K562 (cell line): ENCODE data around the gene RUNDC3A. TPM values are rescaled to one million over a fixed set of nuclear protein-coding genes. Genes with fewer than 3 reads are reported as not detected.

Source experiments
- ELF4 ChIP-seq: fragments of 450-650 bp; formaldehyde crosslinking; IDR thresholded peaks from 2 replicates; pipeline ENCODE4 v1.4.0; 2022; ENCODE audit warnings: missing genetic modification characterization
- EP400 ChIP-seq: fragments of 450-650 bp; IDR thresholded peaks from 2 replicates; pipeline ENCODE4 v1.6.1; 2017; ENCODE audit warnings: antibody characterized with exemption, mild to moderate bottlenecking, moderate library complexity
- ETS2 ChIP-seq: IDR thresholded peaks from 2 replicates; pipeline ENCODE4 v1.6.1; 2016; ENCODE audit warnings: borderline replicate concordance, missing genetic modification characterization, mild to moderate bottlenecking, moderate library complexity, missing compliant biosample characterization; ENCODE audit not compliant: poor library complexity, severe bottlenecking
- KDM1A ChIP-seq, 2 experiments: fragments of 450-650 bp; IDR thresholded peaks; 2 replicates each; pipeline ENCODE4 v1.6.1; 2016; ENCODE audit warnings: mild to moderate bottlenecking in 2 of 2
- KDM4B ChIP-seq, 2 experiments: fragments of 450-650 bp in 1 of 2; sonication (generic) in 1 of 2; IDR thresholded peaks; 2 replicates each; pipeline ENCODE4 v1.6.1; 2016 to 2017; ENCODE audit warnings: borderline replicate concordance in 2 of 2, antibody characterized with exemption in 1 of 2, low read depth in 1 of 2, mild to moderate bottlenecking in 1 of 2
- PHB ChIP-seq: fragments of 250-450 bp; sonication (Bioruptor Pico); IDR thresholded peaks from 2 replicates; pipeline ENCODE4 v1.5.0; 2021
- PTRF ChIP-seq: fragments of 450-650 bp; IDR thresholded peaks from 2 replicates; pipeline ENCODE4 v1.6.1; 2016; ENCODE audit warnings: mild to moderate bottlenecking, missing genetic modification characterization, missing compliant biosample characterization
- TBL1XR1 ChIP-seq, 2 experiments: IDR thresholded peaks; 2 replicates each; pipeline ENCODE4 v1.6.1; 2012; ENCODE audit warnings: improper control_type of control experiment in 2 of 2, low read length in 2 of 2, mild to moderate bottlenecking in 1 of 2
- ZNF12 ChIP-seq: sonication (generic); formaldehyde crosslinking; IDR thresholded peaks from 2 replicates; pipeline ENCODE4 v1.4.0; 2020; ENCODE audit warnings: mild to moderate bottlenecking, missing genetic modification reagents
- ZNF24 ChIP-seq: fragments of 450-650 bp; IDR thresholded peaks from 2 replicates; pipeline ENCODE4 v1.6.1; 2016
- ZNF3 ChIP-seq: fragments of 250-450 bp; sonication (Bioruptor Pico); IDR thresholded peaks from 2 replicates; pipeline ENCODE4 v1.5.0; 2021; ENCODE audit warnings: mild to moderate bottlenecking, moderate library complexity
- ZNF384 ChIP-seq: IDR thresholded peaks from 2 replicates; pipeline ENCODE4 v1.6.1; 2012; ENCODE audit warnings: low read depth, low read length, improper control_type of control experiment
- ZNF584 ChIP-seq: fragments of 200-800 bp; sonication (Bioruptor generic); IDR thresholded peaks from 2 replicates; pipeline ENCODE4 v1.6.1; 2016; ENCODE audit warnings: low read depth, mild to moderate bottlenecking, missing genetic modification characterization, missing compliant biosample characterization
- polyA plus RNA-seq, 8 experiments: library from polyadenylated mRNA; depleted of rRNA in 4 of 8; stranded (reverse) in 5 of 8; unstranded in 3 of 8; fragments of >200 nt; fragmentation: Nextera tagmentation in 2 of 8; fragmentation: Illumina TruSeq in 1 of 8; extraction: Ambion mirVana in 2 of 8; extraction: Trizol in 1 of 8; gene quantifications; 2 replicates each; pipeline versions ENCODE4 v1.2.1 to v1.2.3, GENCODE V29; 2011 to 2014; ENCODE audit warnings: inconsistent platforms in 1 of 8, missing spikeins in 1 of 8
- total RNA-seq, 7 experiments: library from RNA; depleted of rRNA in 6 of 7; stranded (reverse); fragments of >200 nt in 6 of 7; fragmentation: Illumina TruSeq in 2 of 7; extraction: Trizol in 2 of 7; gene quantifications; 2 replicates each; pipeline versions ENCODE4 v1.2.1 to v1.2.3, GENCODE V29; 2011 to 2021; ENCODE audit warnings: low replicate concordance in 1 of 7
- TF ChIP-seq, protein P1 (sequence below): sonication (generic); formaldehyde crosslinking; IDR thresholded peaks from 2 replicates; pipeline ENCODE4 v1.8.0; 2023; ENCODE audit warnings: missing genetic modification reagents, mild to moderate bottlenecking, borderline replicate concordance
- TF ChIP-seq, protein P2 (sequence below): sonication (generic); formaldehyde crosslinking; IDR thresholded peaks from 2 replicates; pipeline ENCODE4 v1.8.1; 2023; ENCODE audit warnings: mild to moderate bottlenecking, missing genetic modification reagents, moderate library complexity
- TF ChIP-seq, protein P3 (sequence below): sonication (generic); formaldehyde crosslinking; IDR thresholded peaks from 2 replicates; pipeline ENCODE4 v1.9.0; 2022; ENCODE audit warnings: mild to moderate bottlenecking, missing genetic modification reagents
- TF ChIP-seq, protein P4 (sequence below): fragments of 450-650 bp; IDR thresholded peaks from one replicate; pipeline ENCODE4 v1.6.1; 2018; ENCODE audit warnings: mild to moderate bottlenecking, moderate library complexity; ENCODE audit not compliant: partially characterized antibody
- TF ChIP-seq, protein P5 (sequence below): sonication (generic); formaldehyde crosslinking; IDR thresholded peaks from 2 replicates; pipeline ENCODE4 v1.8.0; 2022; ENCODE audit warnings: mild to moderate bottlenecking, missing genetic modification reagents, borderline replicate concordance

The RUNDC3A gene
- total and polyA plus RNA-seq, 9 of the 15 experiments (the other 6 are each of a cell fraction or from before 2014, with no cell fraction given), result not detected

DNA sequence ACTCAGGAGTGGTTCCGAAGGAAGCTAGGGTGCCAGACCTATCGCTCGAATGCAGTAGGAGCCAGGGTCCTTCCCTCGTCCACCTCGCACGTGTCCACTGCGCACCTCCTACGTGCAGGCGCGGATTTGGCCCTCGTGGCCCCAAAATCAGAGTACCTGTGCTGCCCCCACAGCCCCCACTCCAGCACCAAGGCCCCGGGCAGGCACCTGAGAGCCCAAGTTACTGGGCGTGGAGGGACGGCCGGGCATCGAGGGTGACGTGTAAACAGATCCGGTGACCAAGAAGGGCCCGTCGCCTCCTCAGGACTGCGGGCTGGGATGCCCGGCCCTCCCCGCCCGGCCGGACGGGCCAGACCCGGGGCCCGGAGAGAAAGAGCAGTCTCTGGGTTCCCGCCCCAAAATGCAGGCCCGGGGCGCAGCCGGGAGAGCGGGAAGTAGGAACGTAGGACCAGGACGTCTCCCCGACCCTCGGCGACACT is 15.7 kb downstream of the RUNDC3A start (continued):
- TF ChIP-seq, protein P1, sequence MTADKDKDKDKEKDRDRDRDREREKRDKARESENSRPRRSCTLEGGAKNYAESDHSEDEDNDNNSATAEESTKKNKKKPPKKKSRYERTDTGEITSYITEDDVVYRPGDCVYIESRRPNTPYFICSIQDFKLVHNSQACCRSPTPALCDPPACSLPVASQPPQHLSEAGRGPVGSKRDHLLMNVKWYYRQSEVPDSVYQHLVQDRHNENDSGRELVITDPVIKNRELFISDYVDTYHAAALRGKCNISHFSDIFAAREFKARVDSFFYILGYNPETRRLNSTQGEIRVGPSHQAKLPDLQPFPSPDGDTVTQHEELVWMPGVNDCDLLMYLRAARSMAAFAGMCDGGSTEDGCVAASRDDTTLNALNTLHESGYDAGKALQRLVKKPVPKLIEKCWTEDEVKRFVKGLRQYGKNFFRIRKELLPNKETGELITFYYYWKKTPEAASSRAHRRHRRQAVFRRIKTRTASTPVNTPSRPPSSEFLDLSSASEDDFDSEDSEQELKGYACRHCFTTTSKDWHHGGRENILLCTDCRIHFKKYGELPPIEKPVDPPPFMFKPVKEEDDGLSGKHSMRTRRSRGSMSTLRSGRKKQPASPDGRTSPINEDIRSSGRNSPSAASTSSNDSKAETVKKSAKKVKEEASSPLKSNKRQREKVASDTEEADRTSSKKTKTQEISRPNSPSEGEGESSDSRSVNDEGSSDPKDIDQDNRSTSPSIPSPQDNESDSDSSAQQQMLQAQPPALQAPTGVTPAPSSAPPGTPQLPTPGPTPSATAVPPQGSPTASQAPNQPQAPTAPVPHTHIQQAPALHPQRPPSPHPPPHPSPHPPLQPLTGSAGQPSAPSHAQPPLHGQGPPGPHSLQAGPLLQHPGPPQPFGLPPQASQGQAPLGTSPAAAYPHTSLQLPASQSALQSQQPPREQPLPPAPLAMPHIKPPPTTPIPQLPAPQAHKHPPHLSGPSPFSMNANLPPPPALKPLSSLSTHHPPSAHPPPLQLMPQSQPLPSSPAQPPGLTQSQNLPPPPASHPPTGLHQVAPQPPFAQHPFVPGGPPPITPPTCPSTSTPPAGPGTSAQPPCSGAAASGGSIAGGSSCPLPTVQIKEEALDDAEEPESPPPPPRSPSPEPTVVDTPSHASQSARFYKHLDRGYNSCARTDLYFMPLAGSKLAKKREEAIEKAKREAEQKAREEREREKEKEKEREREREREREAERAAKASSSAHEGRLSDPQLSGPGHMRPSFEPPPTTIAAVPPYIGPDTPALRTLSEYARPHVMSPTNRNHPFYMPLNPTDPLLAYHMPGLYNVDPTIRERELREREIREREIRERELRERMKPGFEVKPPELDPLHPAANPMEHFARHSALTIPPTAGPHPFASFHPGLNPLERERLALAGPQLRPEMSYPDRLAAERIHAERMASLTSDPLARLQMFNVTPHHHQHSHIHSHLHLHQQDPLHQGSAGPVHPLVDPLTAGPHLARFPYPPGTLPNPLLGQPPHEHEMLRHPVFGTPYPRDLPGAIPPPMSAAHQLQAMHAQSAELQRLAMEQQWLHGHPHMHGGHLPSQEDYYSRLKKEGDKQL (CRISPR knock-in tag), result no peak
- TF ChIP-seq, protein P2, sequence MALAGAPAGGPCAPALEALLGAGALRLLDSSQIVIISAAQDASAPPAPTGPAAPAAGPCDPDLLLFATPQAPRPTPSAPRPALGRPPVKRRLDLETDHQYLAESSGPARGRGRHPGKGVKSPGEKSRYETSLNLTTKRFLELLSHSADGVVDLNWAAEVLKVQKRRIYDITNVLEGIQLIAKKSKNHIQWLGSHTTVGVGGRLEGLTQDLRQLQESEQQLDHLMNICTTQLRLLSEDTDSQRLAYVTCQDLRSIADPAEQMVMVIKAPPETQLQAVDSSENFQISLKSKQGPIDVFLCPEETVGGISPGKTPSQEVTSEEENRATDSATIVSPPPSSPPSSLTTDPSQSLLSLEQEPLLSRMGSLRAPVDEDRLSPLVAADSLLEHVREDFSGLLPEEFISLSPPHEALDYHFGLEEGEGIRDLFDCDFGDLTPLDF, result no peak; the same call in 1 of the 2 replicates
- TF ChIP-seq ZNF584 (no peak), KDM1A (IDR thresholded peaks at IDR 0.05) (no peak; a peak in 1 of 4 replicates), ZNF3 (no peak), EP400 (peak; percentile 36; the same call in 1 of the 2 replicates), ETS2 (no peak), KDM4B (IDR thresholded peaks at IDR 0.05; ENCODE audit: borderline replicate concordance in 2 of 2, low read depth in 1 of 2) (no peak), ZNF24 (no peak), ZNF384 (no peak), TBL1XR1 (IDR thresholded peaks at IDR 0.05; ENCODE audit: low read length in 2 of 2) (no peak), PTRF (tag) (no peak), PHB (CRISPR knock-in tag) (no peak), ELF4 (no peak), ZNF12 (CRISPR knock-in tag) (no peak)
- TF ChIP-seq, protein P3, sequence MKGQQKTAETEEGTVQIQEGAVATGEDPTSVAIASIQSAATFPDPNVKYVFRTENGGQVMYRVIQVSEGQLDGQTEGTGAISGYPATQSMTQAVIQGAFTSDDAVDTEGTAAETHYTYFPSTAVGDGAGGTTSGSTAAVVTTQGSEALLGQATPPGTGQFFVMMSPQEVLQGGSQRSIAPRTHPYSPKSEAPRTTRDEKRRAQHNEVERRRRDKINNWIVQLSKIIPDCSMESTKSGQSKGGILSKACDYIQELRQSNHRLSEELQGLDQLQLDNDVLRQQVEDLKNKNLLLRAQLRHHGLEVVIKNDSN (CRISPR knock-in tag), result no peak
- TF ChIP-seq, protein P4, sequence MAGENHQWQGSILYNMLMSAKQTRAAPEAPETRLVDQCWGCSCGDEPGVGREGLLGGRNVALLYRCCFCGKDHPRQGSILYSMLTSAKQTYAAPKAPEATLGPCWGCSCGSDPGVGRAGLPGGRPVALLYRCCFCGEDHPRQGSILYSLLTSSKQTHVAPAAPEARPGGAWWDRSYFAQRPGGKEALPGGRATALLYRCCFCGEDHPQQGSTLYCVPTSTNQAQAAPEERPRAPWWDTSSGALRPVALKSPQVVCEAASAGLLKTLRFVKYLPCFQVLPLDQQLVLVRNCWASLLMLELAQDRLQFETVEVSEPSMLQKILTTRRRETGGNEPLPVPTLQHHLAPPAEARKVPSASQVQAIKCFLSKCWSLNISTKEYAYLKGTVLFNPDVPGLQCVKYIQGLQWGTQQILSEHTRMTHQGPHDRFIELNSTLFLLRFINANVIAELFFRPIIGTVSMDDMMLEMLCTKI, result no peak
- TF ChIP-seq, protein P5, sequence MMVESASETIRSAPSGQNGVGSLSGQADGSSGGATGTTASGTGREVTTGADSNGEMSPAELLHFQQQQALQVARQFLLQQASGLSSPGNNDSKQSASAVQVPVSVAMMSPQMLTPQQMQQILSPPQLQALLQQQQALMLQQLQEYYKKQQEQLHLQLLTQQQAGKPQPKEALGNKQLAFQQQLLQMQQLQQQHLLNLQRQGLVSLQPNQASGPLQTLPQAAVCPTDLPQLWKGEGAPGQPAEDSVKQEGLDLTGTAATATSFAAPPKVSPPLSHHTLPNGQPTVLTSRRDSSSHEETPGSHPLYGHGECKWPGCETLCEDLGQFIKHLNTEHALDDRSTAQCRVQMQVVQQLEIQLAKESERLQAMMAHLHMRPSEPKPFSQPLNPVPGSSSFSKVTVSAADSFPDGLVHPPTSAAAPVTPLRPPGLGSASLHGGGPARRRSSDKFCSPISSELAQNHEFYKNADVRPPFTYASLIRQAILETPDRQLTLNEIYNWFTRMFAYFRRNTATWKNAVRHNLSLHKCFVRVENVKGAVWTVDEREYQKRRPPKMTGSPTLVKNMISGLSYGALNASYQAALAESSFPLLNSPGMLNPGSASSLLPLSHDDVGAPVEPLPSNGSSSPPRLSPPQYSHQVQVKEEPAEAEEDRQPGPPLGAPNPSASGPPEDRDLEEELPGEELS (CRISPR knock-in tag), result no peak
